Activated CD8-positive, alpha-beta T cell treated with anti-CD3 and anti-CD28 coated beads for 36 hours (primary cell): ENCODE results near the gene CTNNA2. TPM values are rescaled to one million over a fixed set of nuclear protein-coding genes. Genes with fewer than 3 reads are reported as not detected.

Experiments
- ATAC-seq: fragments of 200-7000 bp; cut with Tn5 transposase; one replicate; pipeline ENCODE4 v1.10.0; 2021; ENCODE audit warnings: mild to moderate bottlenecking, moderate library complexity
- CTCF ChIA-PET: fragments of 350-600 bp; sonication (Branson Sonifier 250); formaldehyde crosslinking; loops from one replicate; lab custom pipeline; 2021; ENCODE audit warnings: antibody characterized with exemption; lab: Charles Lee
- POLR2A ChIA-PET: fragments of 350-600 bp; sonication (Branson Sonifier 250); formaldehyde crosslinking; loops from one replicate; lab custom pipeline; 2021; ENCODE audit warnings: antibody characterized with exemption; lab: Charles Lee
- DNase-seq: peaks from one replicate; pipeline ENCODE4 v3.0.0-alpha.2; 2020
- H3K27ac Mint-ChIP-seq: one replicate; pipeline ENCODE4 v1.8.0; 2021; ENCODE audit warnings: mild to moderate bottlenecking, mixed read lengths
- H3K27me3 Mint-ChIP-seq: one replicate; pipeline ENCODE4 v1.8.0; 2021; ENCODE audit warnings: mixed read lengths
- H3K36me3 Mint-ChIP-seq: one replicate; pipeline ENCODE4 v1.8.0; 2021; ENCODE audit warnings: low read depth, mixed read lengths
- H3K4me1 Mint-ChIP-seq: one replicate; pipeline ENCODE4 v1.8.0; 2021; ENCODE audit warnings: low read depth, mixed read lengths
- H3K4me3 Mint-ChIP-seq: one replicate; pipeline ENCODE4 v1.8.0; 2021; ENCODE audit warnings: mild to moderate bottlenecking, moderate library complexity, mixed read lengths
- H3K9me3 Mint-ChIP-seq: one replicate; pipeline ENCODE4 v1.8.0; 2021; ENCODE audit warnings: mixed read lengths
- intact Hi-C: fragments of 100-400 bp; cut with micrococcal nuclease; formaldehyde crosslinking; loops from one replicate; pipeline ENCODE4 v1.10.0; 2022
- total RNA-seq, 2 experiments: library from RNA; stranded (reverse); gene quantifications; one replicate each; pipeline ENCODE4 v1.2.3, GENCODE V29; 2021
- TF ChIP-seq, protein P1 (sequence below): fragments of 200-600 bp; IDR thresholded peaks from one replicate; pipeline ENCODE4 v1.8.0; 2022; ENCODE audit warnings: antibody characterized with exemption, mild to moderate bottlenecking

Gene CTNNA2
- total RNA-seq, 2 experiments from 2014 or later, result not detected

DNA sequence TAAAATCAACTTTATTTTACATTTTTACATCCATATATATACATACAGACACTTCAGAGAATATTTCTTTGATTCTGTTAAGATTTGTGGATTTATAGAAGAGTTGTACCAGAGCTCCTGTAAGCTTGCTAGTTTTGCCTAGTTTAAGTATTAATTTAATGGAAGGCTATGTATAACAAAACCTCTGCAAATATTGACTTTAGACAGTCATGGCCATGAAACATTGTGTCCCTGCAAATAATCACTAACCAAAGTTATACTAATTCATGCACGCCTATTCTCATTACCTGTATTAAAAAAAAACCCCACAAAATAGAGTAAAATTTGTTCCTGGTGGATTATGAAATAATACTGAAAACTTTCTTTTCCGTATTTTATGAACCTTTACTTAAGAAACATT is 379.3 kb downstream of the CTNNA2 start:
- POLR2A ChIA-PET, result no interaction called here
- Mint-ChIP-seq H3K4me1 (no peaks in the 10 kb centered on the region), H3K27ac (no peak overlapping the region), H3K4me3 (no peak overlapping the region), H3K9me3 (no peaks in the 10 kb centered on the region), H3K36me3 (no peaks in the 10 kb centered on the region), H3K27me3 (no peaks in the 10 kb centered on the region)
- CTCF ChIA-PET, result no interaction called here
- no peak for DNase-seq
- intact Hi-C loops, result no loop called here
- no peak for ATAC-seq
- TF ChIP-seq, protein P1, sequence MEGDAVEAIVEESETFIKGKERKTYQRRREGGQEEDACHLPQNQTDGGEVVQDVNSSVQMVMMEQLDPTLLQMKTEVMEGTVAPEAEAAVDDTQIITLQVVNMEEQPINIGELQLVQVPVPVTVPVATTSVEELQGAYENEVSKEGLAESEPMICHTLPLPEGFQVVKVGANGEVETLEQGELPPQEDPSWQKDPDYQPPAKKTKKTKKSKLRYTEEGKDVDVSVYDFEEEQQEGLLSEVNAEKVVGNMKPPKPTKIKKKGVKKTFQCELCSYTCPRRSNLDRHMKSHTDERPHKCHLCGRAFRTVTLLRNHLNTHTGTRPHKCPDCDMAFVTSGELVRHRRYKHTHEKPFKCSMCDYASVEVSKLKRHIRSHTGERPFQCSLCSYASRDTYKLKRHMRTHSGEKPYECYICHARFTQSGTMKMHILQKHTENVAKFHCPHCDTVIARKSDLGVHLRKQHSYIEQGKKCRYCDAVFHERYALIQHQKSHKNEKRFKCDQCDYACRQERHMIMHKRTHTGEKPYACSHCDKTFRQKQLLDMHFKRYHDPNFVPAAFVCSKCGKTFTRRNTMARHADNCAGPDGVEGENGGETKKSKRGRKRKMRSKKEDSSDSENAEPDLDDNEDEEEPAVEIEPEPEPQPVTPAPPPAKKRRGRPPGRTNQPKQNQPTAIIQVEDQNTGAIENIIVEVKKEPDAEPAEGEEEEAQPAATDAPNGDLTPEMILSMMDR, result no peak

DNA sequence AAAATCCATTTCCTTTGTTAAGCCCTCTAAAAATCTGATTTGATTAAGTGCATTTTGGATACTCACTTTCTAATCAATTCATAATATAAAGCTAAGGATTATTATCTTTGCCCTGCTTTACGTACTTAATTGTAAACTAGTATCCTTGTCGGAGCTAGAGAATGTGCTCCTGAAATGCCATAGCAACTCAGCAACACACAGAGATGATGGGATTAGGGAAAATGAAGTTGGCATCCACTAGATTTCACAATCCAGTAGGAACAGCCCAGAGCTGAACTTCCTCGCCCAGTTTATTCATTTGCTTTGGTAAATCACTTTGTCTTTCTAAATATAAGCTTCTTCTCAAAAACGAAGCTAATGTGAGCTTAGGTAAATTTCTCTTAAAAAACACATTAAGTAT is 386.3 kb downstream of the CTNNA2 start:
- ATAC-seq (no peak), DNase-seq (no peak)
- H3K27ac Mint-ChIP-seq, result no peak overlapping the region
- H3K9me3 Mint-ChIP-seq, result peaks cover 2% of the 10 kb centered on the region
- POLR2A ChIA-PET, result no interaction called here
- intact Hi-C loops, result no loop called here
- no peak overlapping the region for H3K4me3 Mint-ChIP-seq
- no peaks in the 10 kb centered on the region for H3K27me3 Mint-ChIP-seq
- H3K4me1 Mint-ChIP-seq, result no peaks in the 10 kb centered on the region
- CTCF ChIA-PET, result no interaction called here
- no peaks in the 10 kb centered on the region for H3K36me3 Mint-ChIP-seq
- TF ChIP-seq, protein P1, result no peak

DNA sequence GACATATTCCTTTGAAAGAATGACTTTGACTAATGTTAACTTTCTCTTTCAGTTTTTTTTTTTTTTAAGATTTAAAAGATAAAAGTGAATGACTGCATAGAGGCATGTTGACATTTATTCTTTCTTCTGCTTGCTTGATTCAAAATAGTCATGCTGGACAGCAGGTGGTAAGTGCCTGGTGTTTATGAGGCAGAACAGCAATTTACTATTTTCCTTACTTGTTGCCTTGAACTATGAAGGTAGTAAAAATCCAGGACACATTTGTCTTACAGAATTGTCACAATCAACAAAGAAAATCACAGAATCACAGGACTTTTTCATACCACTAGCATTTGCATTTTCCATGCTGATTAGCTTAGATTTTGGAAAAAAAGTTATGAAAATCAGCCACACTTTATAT is 388.3 kb downstream of the CTNNA2 start:
- intact Hi-C loops, result no loop called here
- TF ChIP-seq, protein P1, result no peak

DNA sequence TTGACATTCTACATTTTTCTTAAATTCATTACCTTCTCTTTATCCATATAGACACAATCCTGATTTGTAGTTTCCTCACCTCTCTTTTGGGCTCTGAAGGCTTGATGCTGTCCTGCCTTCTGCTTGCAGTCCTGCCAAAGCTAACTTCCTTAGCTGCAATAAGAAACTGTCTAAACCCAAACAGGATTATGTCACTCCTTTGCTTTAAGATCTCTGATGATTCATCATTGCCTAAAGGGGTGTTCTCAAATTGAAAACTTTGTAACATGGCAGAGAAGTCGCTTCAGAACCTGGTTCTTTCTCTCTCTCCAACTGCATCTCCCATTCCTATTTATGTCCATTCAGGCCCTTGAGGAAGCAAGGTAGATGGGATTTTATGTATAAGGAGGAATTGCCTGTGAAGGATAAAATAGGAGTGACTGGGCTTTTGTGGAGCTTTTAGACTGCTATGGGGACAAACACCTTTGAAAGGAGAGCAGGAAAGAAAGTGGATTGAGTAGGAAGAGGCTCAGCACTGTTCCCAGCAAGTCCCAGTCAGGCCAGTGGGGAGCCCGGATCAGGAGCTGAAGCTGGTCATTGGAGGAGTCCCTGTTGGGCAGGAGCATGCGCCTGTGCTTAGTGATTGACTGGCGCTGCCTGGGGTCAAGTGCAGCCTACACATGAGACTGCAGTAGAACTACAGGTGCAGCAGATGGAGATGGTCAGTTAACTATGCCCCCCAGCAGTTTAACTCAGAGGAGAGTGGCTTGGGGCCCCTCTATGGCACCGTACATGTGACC is 390.6 kb downstream of the CTNNA2 start:
- H3K36me3 Mint-ChIP-seq, result no peaks in the 10 kb centered on the region
- H3K4me1 Mint-ChIP-seq, result no peaks in the 10 kb centered on the region
- TF ChIP-seq, protein P1, result no peak
- CTCF ChIA-PET, result no interaction called here
- no peak for DNase-seq
- H3K27me3 Mint-ChIP-seq, result no peaks in the 10 kb centered on the region
- no peak overlapping the region for H3K4me3 Mint-ChIP-seq
- H3K9me3 Mint-ChIP-seq, result peaks cover 2% of the 10 kb centered on the region
- H3K27ac Mint-ChIP-seq, result no peak overlapping the region
- no peak for ATAC-seq
- POLR2A ChIA-PET, result no interaction called here
- intact Hi-C loops, result no loop called here

More for the DNA sequence above, 388.3 kb downstream of the CTNNA2 start:
- H3K9me3 Mint-ChIP-seq, result peaks cover 2% of the 10 kb centered on the region
- no peaks in the 10 kb centered on the region for H3K4me1 Mint-ChIP-seq
- CTCF ChIA-PET, result no interaction called here
- POLR2A ChIA-PET, result no interaction called here
- no peak overlapping the region for H3K27ac Mint-ChIP-seq
- H3K36me3 Mint-ChIP-seq, result no peaks in the 10 kb centered on the region
- no peak overlapping the region for H3K4me3 Mint-ChIP-seq
- H3K27me3 Mint-ChIP-seq, result no peaks in the 10 kb centered on the region
- ATAC-seq (no peak), DNase-seq (no peak)

DNA sequence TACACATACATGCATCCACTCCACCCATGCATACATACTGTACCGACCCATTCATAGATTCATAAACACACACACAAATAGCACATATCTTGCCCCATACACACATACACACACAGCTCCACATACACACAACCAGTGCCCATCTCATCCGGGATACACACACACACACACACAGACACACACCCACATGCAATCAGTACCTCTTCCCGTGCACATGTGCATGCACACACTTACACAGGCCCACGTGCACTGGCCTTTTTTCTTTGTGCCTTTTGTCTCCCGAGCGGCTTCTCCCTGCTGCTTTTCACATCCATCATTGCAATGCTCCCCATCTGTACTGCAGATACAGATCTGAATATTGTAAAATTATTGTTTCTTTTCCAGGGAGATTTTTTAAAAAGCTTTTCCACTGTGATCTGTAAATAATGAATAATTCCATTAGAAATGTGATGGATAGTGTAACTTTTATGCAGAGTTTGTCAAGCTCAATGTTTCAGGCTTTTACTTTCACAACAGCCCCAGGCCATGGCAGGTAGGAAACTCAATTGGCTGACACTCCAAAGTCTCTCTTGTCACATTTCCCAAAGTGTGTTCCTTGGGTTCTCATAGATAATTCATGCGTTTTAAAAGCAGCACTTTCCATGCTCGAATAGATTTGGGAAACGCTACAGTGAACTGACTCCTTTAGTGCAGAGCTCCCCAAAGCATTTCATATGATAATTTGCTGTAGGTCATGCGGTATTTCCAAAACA is 393.5 kb downstream of the CTNNA2 start:
- Mint-ChIP-seq H3K4me1 (no peaks in the 10 kb centered on the region), H3K4me3 (no peak overlapping the region), H3K27ac (no peak overlapping the region), H3K27me3 (no peaks in the 10 kb centered on the region), H3K9me3 (peaks cover 2% of the 10 kb centered on the region), H3K36me3 (no peaks in the 10 kb centered on the region)
- ChIA-PET CTCF (no interaction called here), POLR2A (no interaction called here)
- TF ChIP-seq, protein P1, result no peak
- no peak for DNase-seq
- intact Hi-C loops, result no loop called here
- no peak for ATAC-seq
